AG09309 (cell line): ENCODE results near the gene FASLG.

Source experiments
- DNase-seq: peaks from one replicate; pipeline ENCODE4 v3.0.0-alpha.2; 2010; ENCODE audit warnings: low read depth
- H3K4me3 ChIP-seq: 2 replicates; pipeline ENCODE4 v1.5.1; 2011; ENCODE audit warnings: mild to moderate bottlenecking, low read depth, low read length, moderate library complexity; ENCODE audit not compliant: control insufficient read depth
- CTCF ChIP-seq: IDR thresholded peaks from 2 replicates; pipeline ENCODE4 v1.5.1; 2011; ENCODE audit warnings: mild to moderate bottlenecking, low read depth, low read length, inconsistent platforms; ENCODE audit not compliant: insufficient read depth, control insufficient read depth; ENCODE audit errors: missing control alignments

FASLG gene

GRCh38 chr1:172622541-172622940 is 36.4 kb upstream of the FASLG start:
- no peak for TF ChIP-seq CTCF
- H3K4me3 ChIP-seq, result no peak overlapping the region
- DNase-seq, result no peak

GRCh38 chr1:172623748-172624147 is 35.2 kb upstream of the FASLG start:
- no peak for TF ChIP-seq CTCF
- DNase-seq, result no peak
- H3K4me3 ChIP-seq, result no peak overlapping the region

GRCh38 chr1:172626845-172627244 is 32.1 kb upstream of the FASLG start:
- TF ChIP-seq CTCF, result no peak
- DNase-seq, result no peak

GRCh38 chr1:172627702-172628101 is 31.2 kb upstream of the FASLG start:
- no peak for TF ChIP-seq CTCF
- H3K4me3 ChIP-seq, result no peak overlapping the region

More at GRCh38 chr1:172626845-172627244, 32.1 kb upstream of the FASLG start:
- H3K4me3 ChIP-seq, result no peak overlapping the region

GRCh38 chr1:172628401-172628800 is 30.5 kb upstream of the FASLG start:
- TF ChIP-seq CTCF, result no peak
- DNase-seq, result no peak
- H3K4me3 ChIP-seq, result no peak overlapping the region

More at GRCh38 chr1:172627702-172628101, 31.2 kb upstream of the FASLG start:
- no peak for DNase-seq

GRCh38 chr1:172629170-172629569 is 29.7 kb upstream of the FASLG start:
- DNase-seq, result no peak
- TF ChIP-seq CTCF, result no peak

GRCh38 chr1:172629638-172630037 is 29.3 kb upstream of the FASLG start:
- no peak overlapping the region for H3K4me3 ChIP-seq
- no peak for DNase-seq
- no peak for TF ChIP-seq CTCF

More at GRCh38 chr1:172629170-172629569, 29.7 kb upstream of the FASLG start:
- H3K4me3 ChIP-seq, result no peak overlapping the region
